Esophagus mucosa (tissue), 1 donor: ENCODE measurements around the gene FANCE. TPM values are rescaled to one million over a fixed set of nuclear protein-coding genes. Genes with fewer than 3 reads are reported as not detected.
A peak's percentile ranks its signal among the peaks of the same experiment; 100 is the strongest.

Source experiments
- ATAC-seq: fragments of 200-7000 bp; cut with Tn5 transposase; one replicate; pipeline ENCODE4 v1.9.1; 2020
- total RNA-seq: library from RNA; stranded (reverse); gene quantifications from one replicate; pipeline ENCODE4 v1.2.4, GENCODE V29; 2023
- donor health status: DM: yes; HTN: yes; CAD: no.

Gene FANCE
- total RNA-seq, 1 donor from 2014 or later = 10.4 TPM

GRCh38 chr6:35484921-35485392 is 32.8 kb downstream of the FANCE start:
- peak; percentile 15 for ATAC-seq

DNA sequence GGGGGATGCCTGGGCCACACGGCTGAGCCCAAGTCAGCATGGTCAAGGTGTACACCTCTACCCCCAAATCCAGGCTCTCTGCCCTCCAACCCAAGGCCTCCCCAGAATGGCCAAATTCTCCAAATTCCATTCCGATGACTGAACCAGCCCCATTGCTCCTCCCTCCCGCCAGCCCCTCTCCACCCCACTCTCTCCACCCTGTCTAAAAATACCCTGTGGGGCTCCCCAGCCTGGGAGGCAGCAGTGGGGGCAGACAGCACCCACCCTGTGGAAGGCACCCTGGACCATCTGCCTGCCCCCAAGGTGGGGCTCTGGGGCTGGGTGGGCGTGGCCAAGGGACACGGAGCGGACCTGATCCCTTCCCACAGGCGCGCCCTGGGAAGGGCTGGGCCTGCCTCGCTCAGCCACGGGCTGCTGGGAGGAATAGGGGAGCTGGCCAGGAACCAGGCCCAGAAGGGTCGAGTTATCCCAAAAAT is 33.3 kb downstream of the FANCE start:
- ATAC-seq = peak; percentile 59

DNA sequence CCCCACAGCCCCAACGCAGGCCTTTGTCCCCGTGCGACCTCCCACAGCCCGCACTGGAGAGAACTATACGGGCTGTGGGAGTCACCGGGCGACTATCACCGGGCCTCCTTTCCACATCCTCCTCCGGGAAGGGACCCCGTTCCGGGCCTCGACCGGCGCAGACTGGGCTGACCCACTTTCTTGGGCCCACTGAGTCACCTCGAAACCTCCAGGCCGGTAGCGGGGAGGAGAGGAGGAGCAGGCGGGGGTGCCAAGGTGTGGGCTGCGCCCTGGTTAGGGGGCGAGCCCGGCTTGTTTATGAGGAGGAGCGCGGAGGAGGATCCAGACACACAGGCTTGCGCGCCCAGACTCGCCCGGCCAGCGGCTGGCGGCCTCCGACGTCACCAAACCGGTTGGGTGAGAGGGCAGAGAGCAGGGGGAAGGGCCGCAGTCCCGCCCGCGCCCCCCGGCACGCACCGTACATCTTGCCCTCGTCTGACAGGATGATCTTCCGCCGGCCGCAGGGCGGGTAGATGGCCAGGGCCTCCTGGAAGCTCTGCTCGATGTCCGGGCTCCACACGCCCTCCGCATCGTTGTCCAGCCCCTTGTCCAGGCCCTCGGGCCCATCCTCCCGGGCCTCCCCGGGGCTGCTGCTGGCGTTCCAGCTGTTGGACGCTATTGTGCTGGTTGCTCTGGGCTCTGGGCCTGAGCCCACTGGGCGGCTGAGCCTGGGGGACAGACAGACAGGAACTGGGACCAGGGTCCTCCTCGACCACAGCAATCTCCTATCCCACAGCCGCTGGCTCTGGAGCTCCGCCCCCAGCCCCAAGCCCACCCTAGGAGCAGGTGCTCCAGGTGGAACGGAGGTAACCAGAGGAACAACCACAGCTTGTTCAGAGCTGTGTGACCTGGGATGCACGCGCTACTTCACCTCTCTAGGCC is 34.1 kb downstream of the FANCE start:
- peak; percentile 90 for ATAC-seq

- peak; percentile 32 for ATAC-seq
Measured at GRCh38 chr6:35487658-35488516, 35.7 kb downstream of the FANCE start.

DNA sequence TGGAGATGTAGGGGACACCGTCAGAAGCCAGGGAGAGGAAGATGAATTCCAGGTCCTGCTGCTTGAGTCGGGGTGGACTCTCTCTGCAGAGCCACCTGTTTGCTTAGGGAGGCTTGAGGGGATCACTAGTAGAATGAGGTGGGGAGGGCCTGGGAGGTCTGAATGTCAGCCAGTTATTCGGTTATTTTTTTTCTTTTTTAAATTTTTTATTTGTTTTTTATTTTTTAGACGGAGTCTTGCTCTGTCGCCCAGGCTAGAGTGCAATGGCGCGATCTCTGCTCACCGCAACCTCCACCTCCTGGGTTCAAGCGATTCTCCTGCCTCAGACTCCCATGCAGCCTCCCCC is 36.4 kb downstream of the FANCE start:
- no peak for ATAC-seq

DNA sequence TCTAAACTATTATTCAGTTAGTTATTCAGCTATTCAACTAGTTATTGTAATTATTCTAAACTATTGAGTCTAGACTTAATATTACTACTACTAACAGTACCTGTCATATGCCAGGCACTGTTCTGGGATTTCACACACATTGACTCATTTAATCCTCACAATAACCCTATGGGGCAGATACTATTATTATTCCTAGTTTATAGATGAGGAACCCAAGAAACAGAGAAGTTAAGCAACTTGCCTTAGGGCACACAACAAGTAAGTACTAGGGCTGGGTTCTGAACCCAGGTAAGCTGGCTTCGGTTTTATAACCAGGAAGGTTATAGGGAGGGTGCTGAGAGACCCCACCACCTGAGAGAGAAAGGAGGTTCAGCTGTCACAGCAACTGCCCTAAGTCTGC is 36.9 kb downstream of the FANCE start:
- peak; percentile 10 for ATAC-seq

DNA sequence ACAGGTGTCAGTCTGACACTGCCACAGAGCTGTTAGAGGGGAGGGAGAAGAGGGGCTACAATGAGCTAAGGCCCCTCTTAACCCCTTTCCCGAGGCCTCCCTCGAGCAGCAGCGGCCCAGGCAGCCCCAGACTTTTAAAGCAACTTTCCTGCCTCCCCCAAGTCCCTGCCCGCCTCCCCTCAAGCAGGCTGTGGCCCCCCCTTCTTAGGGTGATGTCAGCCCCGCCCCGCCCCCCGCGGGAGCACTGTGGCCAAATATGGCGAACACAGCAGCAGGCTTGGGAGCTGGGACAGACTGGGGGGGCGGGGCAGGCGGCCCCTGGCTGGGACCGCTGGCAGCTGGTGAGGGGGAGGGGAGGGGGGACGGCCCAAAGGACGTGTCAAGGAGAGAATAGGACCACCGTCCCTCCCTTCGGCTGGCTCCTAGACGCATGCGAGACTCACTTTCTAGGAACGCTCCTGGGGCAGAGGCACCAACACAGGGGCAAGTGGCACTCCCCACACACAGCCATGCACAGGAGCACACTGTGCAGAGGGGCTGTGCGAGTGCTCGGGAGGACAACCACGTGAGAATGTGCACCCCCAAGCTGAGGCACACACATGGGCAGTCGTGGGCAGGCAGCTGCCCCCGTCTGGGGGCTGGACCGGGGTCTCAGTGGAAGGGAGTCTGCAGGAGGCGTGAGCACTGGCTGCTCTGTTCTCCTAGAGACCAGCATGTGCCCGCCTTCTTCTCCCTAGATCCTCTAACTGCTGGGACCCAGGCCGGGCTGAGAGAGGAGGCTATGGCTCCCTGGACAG is 38.1 kb downstream of the FANCE start:
- no peak for ATAC-seq

DNA sequence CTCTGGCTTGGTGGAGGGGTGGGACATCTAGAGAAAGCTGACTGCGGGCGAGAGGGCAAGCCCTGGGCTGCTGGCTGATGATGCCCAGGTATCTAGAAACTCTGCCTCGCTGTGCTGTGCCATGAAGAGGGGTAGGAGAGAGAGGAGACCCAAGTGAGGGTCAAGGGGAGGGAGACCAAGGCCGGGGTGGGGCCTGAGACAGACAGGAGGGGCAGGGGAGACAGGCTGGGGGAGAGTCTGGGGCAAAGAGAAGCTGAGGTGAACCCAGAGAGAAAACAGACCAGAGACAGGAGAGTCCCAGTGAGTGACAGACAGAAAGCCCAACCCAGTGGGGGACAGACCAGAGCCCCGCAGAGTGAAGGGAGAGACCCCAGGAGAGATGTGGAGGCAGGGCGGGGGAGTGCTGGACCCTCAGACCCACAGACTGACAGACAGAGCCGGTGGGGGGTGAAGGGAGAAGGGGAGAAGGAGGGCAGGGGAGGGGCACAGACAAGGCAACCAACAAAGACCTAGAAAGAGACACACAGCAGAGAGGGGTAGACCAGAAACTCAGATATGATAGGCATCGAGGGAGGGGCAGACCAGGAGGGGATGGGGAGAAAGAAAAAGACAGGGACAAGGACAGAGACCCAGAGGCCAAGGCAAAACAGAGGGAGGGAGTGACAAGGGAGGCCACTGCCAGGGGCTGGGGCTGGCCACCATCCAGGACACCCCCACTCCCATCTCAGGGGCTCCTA is 38.9 kb downstream of the FANCE start:
- ATAC-seq = no peak

DNA sequence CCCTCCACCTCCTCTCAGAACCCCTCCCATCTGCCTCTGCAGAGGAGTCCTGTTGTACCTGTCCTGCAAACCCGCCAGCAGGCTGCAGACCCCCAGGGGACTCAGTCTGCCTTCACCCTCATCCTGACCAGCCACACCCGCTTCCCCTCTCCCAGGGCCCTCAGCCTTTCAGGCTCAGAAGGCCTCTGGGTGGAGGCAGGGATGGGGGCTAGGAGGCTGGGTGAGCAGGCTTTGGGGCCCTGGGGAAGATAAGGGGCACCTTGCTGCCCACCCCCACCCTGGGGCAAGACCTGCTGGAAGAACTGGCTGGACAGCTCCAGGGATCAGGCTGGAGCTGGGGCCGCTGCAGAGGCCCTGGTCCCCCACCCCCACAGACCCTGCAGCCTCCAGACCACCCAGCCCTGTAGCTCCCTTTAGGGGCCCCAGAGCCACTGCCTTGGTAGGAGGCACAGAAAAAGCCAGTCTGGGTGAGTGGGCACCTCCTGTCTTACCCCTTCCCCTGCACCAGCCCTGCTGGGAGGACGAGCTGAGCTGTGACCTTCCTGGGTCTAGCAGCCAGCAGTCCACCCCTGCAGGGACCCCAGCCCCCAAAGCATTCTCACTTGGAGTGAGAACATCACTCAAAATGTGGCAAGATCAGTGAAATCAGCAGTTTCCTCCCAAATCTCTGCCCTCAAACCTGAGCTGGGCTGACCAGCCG is 39.6 kb downstream of the FANCE start:
- no peak for ATAC-seq

DNA sequence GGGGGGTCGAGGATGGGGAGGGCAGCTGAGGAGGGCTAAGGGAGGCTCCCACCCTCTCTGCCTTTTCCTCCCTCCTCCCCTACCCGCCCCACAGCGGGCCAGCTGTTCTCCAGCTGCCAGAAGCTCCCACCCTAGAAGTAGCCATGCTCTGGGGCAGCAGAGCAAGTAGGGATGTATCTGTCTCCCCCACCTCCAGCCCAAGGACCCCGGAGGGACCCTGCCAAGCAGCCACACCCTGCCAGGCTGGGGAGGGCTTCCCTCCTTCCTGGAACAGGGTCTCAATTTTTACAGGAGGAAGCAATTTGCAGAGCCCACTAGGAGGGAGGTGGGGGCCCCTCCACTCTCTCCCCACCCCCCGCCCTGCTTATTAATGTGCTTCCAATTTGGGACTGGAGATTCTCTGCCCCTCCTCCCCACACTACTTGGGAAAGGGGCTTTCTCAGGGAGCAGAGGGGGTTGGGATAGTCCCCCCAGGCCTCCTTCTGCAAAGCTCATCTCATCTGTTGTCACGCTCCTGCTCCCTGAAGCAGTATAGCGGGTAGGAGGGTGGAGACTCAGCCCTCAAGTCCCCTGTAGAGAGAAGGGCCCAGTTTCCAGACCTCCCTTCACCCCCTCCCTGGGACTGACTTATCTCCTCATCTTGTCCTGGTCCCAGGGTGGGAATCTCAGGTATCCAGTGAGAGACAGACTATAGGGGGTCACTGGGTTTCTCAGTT is 40.3 kb downstream of the FANCE start:
- no peak for ATAC-seq

- no peak for ATAC-seq
Measured at GRCh38 chr6:35492974-35493284, 40.8 kb downstream of the FANCE start.

DNA sequence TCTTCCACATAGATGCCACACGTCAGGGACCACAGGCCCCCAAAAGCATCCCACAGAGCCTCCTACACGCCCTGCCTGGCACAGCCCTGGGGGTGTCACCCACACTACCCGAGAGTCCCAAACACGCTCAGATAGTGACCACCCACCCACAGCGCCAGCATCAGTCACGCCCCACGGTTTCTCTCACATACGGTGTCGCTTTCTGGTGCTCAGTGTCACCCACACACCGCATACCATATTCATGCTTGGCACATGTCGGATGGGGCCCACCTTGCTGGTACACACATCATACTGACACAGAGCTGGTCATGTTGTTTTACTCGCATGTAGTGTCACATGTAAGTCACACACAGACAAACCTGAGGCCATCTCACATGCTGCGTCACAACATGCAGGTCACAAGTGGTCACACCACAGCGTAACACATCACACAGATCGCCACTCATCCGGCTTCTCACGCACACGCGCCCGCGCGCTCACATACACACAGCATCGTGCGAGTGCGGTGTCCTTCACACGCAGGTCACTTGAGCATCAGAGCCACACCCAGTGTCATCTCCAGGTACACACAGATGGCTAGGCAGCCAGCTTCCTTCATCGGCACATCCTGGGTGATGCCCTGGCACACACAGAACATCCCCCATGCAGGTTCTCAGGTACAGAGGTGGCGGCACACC is 41.3 kb downstream of the FANCE start:
- no peak for ATAC-seq

DNA sequence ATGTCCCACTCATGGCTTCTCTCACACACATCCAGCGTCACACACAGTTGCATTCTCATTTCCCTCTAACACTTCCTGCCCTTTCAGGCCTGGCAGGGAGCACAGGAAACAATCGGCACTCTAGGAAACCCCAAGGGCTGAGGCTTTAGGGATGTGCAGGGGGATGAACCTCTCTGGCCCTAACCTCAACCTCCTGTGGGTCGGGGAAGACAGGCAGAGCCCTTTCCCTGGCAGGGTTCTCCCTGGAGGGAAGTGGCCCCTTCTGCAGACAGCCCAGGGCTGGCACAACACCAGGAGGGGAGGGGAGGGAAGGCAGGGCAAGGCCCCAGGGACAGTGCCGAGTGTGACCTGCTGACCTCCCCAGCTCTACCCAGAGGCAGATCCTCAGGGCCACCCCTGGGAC is 42.0 kb downstream of the FANCE start:
- ATAC-seq = no peak

- no peak for ATAC-seq
Measured at GRCh38 chr6:35495258-35496035, 43.3 kb downstream of the FANCE start.

- peak; percentile 16 for ATAC-seq
Measured at GRCh38 chr6:35496036-35496840, 44.1 kb downstream of the FANCE start.

DNA sequence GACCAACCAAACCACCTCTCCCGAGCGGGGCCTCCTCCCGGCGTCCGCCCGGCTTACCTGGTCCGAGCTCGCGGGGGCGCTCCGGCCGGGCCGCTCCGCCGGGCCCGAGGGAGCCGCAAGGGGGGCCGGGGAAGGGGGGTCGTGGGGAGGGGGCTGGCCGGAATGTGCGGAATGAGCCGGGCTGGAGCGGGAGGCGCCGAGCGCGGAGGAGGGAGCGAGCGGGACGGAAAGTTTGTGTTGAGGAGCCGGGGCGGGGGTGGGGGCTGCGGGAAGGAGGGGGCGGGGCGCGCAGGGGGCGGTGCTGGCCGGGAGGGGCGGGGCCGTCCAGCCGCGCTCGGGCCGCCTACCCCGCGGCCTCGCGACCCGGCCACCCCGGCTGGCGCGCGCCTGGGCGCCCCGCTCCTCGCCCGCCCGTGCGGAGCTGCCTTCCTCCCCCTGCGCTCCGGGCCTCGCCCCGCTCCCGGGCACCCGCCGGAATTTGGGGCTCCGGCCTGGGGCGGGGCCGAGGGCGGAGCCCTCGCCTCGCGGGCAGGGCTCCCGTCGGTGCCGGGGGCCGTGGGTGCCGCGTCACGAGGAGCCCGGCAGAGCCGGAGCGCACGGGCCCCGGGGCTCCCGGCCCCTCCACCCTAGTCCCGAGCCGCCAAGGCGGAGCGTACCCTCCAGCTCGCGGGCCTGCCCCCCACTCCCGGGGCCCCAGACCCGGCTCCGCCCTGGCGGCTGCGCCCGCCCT is 44.9 kb downstream of the FANCE start, which contains the start of gene TEAD3:
Gene TEAD3, minus strand, starts transcription at position 239 of the 730 bp plus-strand sequence.
- ATAC-seq = peak; percentile 81
